DOHH2 (cell line): ENCODE measurements around the gene SLC4A1.
A peak's percentile ranks its signal among the peaks of the same experiment; 100 is the strongest.

Source experiments
- H3F3A ChIP-seq: fragments of 200-600 bp; sonication (generic), shearing (Covaris generic); 2 replicates; pipeline ENCODE4 v1.6.0; 2016; ENCODE audit warnings: antibody characterized with exemption, mild to moderate bottlenecking; ENCODE audit not compliant: control insufficient read depth, insufficient read depth
- H3K27ac ChIP-seq: fragments of 200-600 bp; sonication (generic); 2 replicates; pipeline ENCODE4 v1.5.1; 2014; ENCODE audit warnings: low read depth, mild to moderate bottlenecking, low read length, moderate library complexity
- H3K27me3 ChIP-seq: fragments of 200-600 bp; sonication (generic); 2 replicates; pipeline ENCODE4 v1.6.1; 2014; ENCODE audit warnings: mild to moderate bottlenecking, low read length, mixed read lengths; ENCODE audit not compliant: control insufficient read depth
- H3K36me3 ChIP-seq: fragments of 200-600 bp; sonication (generic); 2 replicates; pipeline ENCODE4 v1.6.1; 2014; ENCODE audit warnings: mild to moderate bottlenecking, low read length, moderate library complexity, mixed read lengths; ENCODE audit not compliant: control insufficient read depth
- H3K4me1 ChIP-seq: fragments of 200-600 bp; sonication (generic); 2 replicates; pipeline ENCODE4 v1.6.1; 2014; ENCODE audit warnings: mild to moderate bottlenecking, low read length, mixed read lengths; ENCODE audit not compliant: control insufficient read depth
- H3K4me2 ChIP-seq: fragments of 200-600 bp; sonication (generic); 2 replicates; pipeline ENCODE4 v1.6.0; 2014; ENCODE audit warnings: mild to moderate bottlenecking, low read length, moderate library complexity
- H3K4me3 ChIP-seq: fragments of 200-600 bp; sonication (generic); 2 replicates; pipeline ENCODE4 v1.5.1; 2014; ENCODE audit warnings: mild to moderate bottlenecking, low read length, mixed read lengths
- H3K79me2 ChIP-seq: fragments of 200-600 bp; sonication (generic); 2 replicates; pipeline ENCODE4 v1.6.1; 2014; ENCODE audit warnings: mild to moderate bottlenecking, low read length, mixed read lengths; ENCODE audit not compliant: control insufficient read depth
- H3K9me2 ChIP-seq: fragments of 200-600 bp; sonication (generic); replicated peaks from 2 replicates; pipeline ENCODE4 v1.6.1; 2014; ENCODE audit warnings: mild to moderate bottlenecking, low read length, mixed read lengths; ENCODE audit not compliant: control insufficient read depth
- H3K9me3 ChIP-seq: fragments of 200-600 bp; sonication (generic); 2 replicates; pipeline ENCODE4 v1.6.1; 2014; ENCODE audit warnings: antibody characterized with exemption, low read length, mixed read lengths; ENCODE audit not compliant: control insufficient read depth, insufficient read depth
- H4K20me1 ChIP-seq: fragments of 200-600 bp; sonication (generic); 2 replicates; pipeline ENCODE4 v1.6.0; 2014; ENCODE audit warnings: low read depth, mild to moderate bottlenecking, antibody characterized with exemption, low read length, moderate library complexity; ENCODE audit not compliant: control insufficient read depth, insufficient read depth
- CTCF ChIP-seq: fragments of 200-600 bp; sonication (generic); IDR thresholded peaks from one replicate; pipeline ENCODE4 v1.5.1; 2014; ENCODE audit warnings: antibody characterized with exemption, mild to moderate bottlenecking, low read depth, low read length; ENCODE audit not compliant: poor library complexity, severe bottlenecking
- EZH2phosphoT487 ChIP-seq: fragments of 200-600 bp; sonication (generic); IDR thresholded peaks from 2 replicates; pipeline ENCODE4 v1.6.1; 2017; ENCODE audit warnings: borderline replicate concordance, mild to moderate bottlenecking, antibody characterized with exemption, low read length, moderate library complexity, mixed read lengths

Gene SLC4A1

GRCh38 chr17:44214230-44214494 is 53.8 kb downstream of the SLC4A1 start:
- Histone ChIP-seq H3K9me2 (no peaks in the 10 kb centered on the region), H3K4me1 (peaks cover 77% of the 10 kb centered on the region), H4K20me1 (no peaks in the 10 kb centered on the region), H3K79me2 (peaks cover 53% of the 10 kb centered on the region), H3K4me3 (no peak overlapping the region), H3K27ac (peak overlapping the region; percentile 3; the same call in 1 of the 2 replicates), H3K4me2 (no peak overlapping the region), H3K9me3 (no peaks in the 10 kb centered on the region), H3F3A (peaks cover 27% of the 10 kb centered on the region), H3K36me3 (peaks cover 87% of the 10 kb centered on the region), H3K27me3 (no peaks in the 10 kb centered on the region)
- no peak for TF ChIP-seq CTCF
- no peak for TF ChIP-seq EZH2phosphoT487

- peaks cover 77% of the 10 kb centered on the region for H3K4me1 ChIP-seq
Observed at GRCh38 chr17:44213403-44214229, 54.3 kb downstream of the SLC4A1 start.

GRCh38 chr17:44212507-44213402 is 55.2 kb downstream of the SLC4A1 start:
- peaks cover 96% of the 10 kb centered on the region for H3K36me3 ChIP-seq
- TF ChIP-seq EZH2phosphoT487 (no peak), CTCF (no peak)
- no peak overlapping the region for H3K27ac ChIP-seq
- H4K20me1 ChIP-seq, result no peaks in the 10 kb centered on the region
- peaks cover 77% of the 10 kb centered on the region for H3K4me1 ChIP-seq
- no peak overlapping the region for H3K4me2 ChIP-seq
- H3K4me3 ChIP-seq, result no peak overlapping the region
- H3K9me3 ChIP-seq, result no peaks in the 10 kb centered on the region
- no peaks in the 10 kb centered on the region for H3K9me2 ChIP-seq
- no peaks in the 10 kb centered on the region for H3K27me3 ChIP-seq
- peaks cover 36% of the 10 kb centered on the region for H3F3A ChIP-seq
- H3K79me2 ChIP-seq, result peaks cover 46% of the 10 kb centered on the region

More at GRCh38 chr17:44213403-44214229, 54.3 kb downstream of the SLC4A1 start:
- H3K36me3 ChIP-seq, result peaks cover 93% of the 10 kb centered on the region
- H3K9me3 ChIP-seq, result no peaks in the 10 kb centered on the region
- H3K9me2 ChIP-seq, result no peaks in the 10 kb centered on the region
- TF ChIP-seq CTCF (no peak), EZH2phosphoT487 (no peak)
- H3K4me2 ChIP-seq, result no peak overlapping the region
- H3K79me2 ChIP-seq, result peaks cover 52% of the 10 kb centered on the region
- no peaks in the 10 kb centered on the region for H4K20me1 ChIP-seq
- H3K27me3 ChIP-seq, result no peaks in the 10 kb centered on the region
- H3F3A ChIP-seq, result peaks cover 31% of the 10 kb centered on the region
- no peak overlapping the region for H3K4me3 ChIP-seq
- H3K27ac ChIP-seq, result peak overlapping the region; percentile 3
